MM.1S (cell line): Measurements from ENCODE around the gene NOXO1.

Source experiments
- DNase-seq: peaks from one replicate; pipeline ENCODE4 v3.0.0-alpha.2; 2015
- H2AFZ ChIP-seq: fragments of 300-600 bp; sonication (generic); 2 replicates; pipeline ENCODE4 v1.6.0; 2016; ENCODE audit warnings: antibody characterized with exemption, low read length
- H3F3A ChIP-seq: fragments of 300-600 bp; sonication (generic); 2 replicates; pipeline ENCODE4 v1.6.1; 2016; ENCODE audit warnings: mild to moderate bottlenecking, antibody characterized with exemption, low read length, moderate library complexity, mixed read lengths; ENCODE audit not compliant: insufficient read depth
- H3K27ac ChIP-seq: fragments of 300-600 bp; sonication (generic); 2 replicates; pipeline ENCODE4 v1.5.1; 2016; ENCODE audit warnings: mild to moderate bottlenecking, low read length
- H3K27me3 ChIP-seq: fragments of 300-600 bp; sonication (generic); replicated peaks from 2 replicates; pipeline ENCODE4 v1.6.0; 2016; ENCODE audit warnings: low read length; ENCODE audit not compliant: insufficient read depth
- H3K36me3 ChIP-seq: fragments of 300-600 bp; sonication (generic); replicated peaks from 2 replicates; pipeline ENCODE4 v1.6.1; 2016; ENCODE audit warnings: mild to moderate bottlenecking, low read length, mixed read lengths; ENCODE audit not compliant: insufficient read depth
- H3K4me1 ChIP-seq: fragments of 300-600 bp; sonication (generic); 2 replicates; pipeline ENCODE4 v1.6.1; 2016; ENCODE audit warnings: low read length, mixed read lengths
- H3K4me2 ChIP-seq: fragments of 300-600 bp; sonication (generic); 2 replicates; pipeline ENCODE4 v1.6.0; 2016; ENCODE audit warnings: low read depth, low read length
- H3K4me3 ChIP-seq: fragments of 300-600 bp; sonication (generic); 2 replicates; pipeline ENCODE4 v1.5.1; 2016; ENCODE audit warnings: low read length, mixed read lengths
- H3K79me2 ChIP-seq: fragments of 300-600 bp; sonication (generic); 2 replicates; pipeline ENCODE4 v1.6.1; 2016; ENCODE audit warnings: mixed run types, low read length, mixed read lengths
- H3K9ac ChIP-seq: fragments of 300-600 bp; sonication (generic); 2 replicates; pipeline ENCODE4 v1.6.1; 2016; ENCODE audit warnings: low read length, mixed read lengths
- H3K9me2 ChIP-seq: fragments of 300-600 bp; sonication (generic); replicated peaks from 2 replicates; pipeline ENCODE4 v1.6.1; 2016; ENCODE audit warnings: mild to moderate bottlenecking, low read length, mixed read lengths; ENCODE audit not compliant: insufficient read depth
- H3K9me3 ChIP-seq: fragments of 300-600 bp; sonication (generic); replicated peaks from 2 replicates; pipeline ENCODE4 v1.6.1; 2016; ENCODE audit warnings: mild to moderate bottlenecking, low read length, mixed read lengths; ENCODE audit not compliant: insufficient read depth
- H4K20me1 ChIP-seq: fragments of 300-600 bp; sonication (generic); 2 replicates; pipeline ENCODE4 v1.6.1; 2016; ENCODE audit warnings: mild to moderate bottlenecking, low read length, moderate library complexity, mixed read lengths; ENCODE audit not compliant: insufficient read depth
- EZH2 ChIP-seq: fragments of 300-600 bp; sonication (generic); optimal IDR thresholded peaks from 2 replicates; pipeline ENCODE3; 2017; ENCODE audit warnings: low read depth, mild to moderate bottlenecking, antibody characterized with exemption, low read length, mixed read lengths
- EZH2phosphoT487 ChIP-seq: fragments of 300-600 bp; sonication (generic); IDR thresholded peaks from 2 replicates; pipeline ENCODE4 v1.6.1; 2018; ENCODE audit warnings: antibody characterized with exemption, low read length
- TF ChIP-seq, protein P1 (sequence below): fragments of 300-600 bp; sonication (generic); IDR thresholded peaks from 2 replicates; pipeline ENCODE4 v1.5.1; 2016; ENCODE audit warnings: antibody characterized with exemption, low read length, mixed read lengths

NOXO1 gene, protein sequence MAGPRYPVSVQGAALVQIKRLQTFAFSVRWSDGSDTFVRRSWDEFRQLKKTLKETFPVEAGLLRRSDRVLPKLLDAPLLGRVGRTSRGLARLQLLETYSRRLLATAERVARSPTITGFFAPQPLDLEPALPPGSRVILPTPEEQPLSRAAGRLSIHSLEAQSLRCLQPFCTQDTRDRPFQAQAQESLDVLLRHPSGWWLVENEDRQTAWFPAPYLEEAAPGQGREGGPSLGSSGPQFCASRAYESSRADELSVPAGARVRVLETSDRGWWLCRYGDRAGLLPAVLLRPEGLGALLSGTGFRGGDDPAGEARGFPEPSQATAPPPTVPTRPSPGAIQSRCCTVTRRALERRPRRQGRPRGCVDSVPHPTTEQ

DNA sequence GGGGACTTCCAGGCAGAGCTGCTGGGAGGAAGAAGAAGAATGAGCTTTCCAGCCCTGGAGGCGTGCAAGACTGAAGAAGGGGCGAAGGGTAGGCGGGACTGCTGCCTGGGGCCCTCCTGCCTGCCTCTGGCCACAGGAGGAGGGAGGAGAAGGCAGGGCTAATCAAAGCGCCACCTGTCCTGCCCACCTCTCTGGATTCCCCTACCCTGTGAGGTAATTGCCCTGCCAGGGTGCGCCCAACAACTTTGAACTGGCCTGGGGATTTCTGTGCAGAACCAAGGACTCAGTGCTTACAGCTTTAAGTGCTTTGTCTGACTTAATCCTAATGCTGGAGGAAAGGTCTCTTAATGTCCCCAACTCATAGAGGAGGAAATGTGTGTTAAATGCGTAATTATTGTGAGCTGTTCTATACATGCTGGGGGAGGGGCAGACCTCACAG, at the start of gene NOXO1:
Gene NOXO1 (minus strand): TSS at position 72 of the 439 bp plus-strand sequence. CDS start 290 bp downstream, outside the sequence.
- Histone ChIP-seq H3K9ac (no peak within 1 kb of the TSS), H3K4me1 (peaks cover 16% of the 10 kb centered on the region), H3K27me3 (peaks cover 39% of the 10 kb centered on the region), H3K4me2 (no peak within 1 kb of the TSS), H3K9me2 (no peaks in the 10 kb centered on the region), H3K9me3 (no peaks in the 10 kb centered on the region), H3F3A (peaks cover 27% of the 10 kb centered on the region), H3K79me2 (peaks cover 16% of the 10 kb centered on the region), H2AFZ (no peak within 1 kb of the TSS), H3K4me3 (no peak within 1 kb of the TSS), H4K20me1 (no peaks in the 10 kb centered on the region), H3K36me3 (0 out of 2 replicates have a peak, but pooled peaks cover 1% of the 10 kb centered on the region), H3K27ac (no peak within 1 kb of the TSS)
- TF ChIP-seq EZH2phosphoT487: no peak
- TF ChIP-seq, protein P1, sequence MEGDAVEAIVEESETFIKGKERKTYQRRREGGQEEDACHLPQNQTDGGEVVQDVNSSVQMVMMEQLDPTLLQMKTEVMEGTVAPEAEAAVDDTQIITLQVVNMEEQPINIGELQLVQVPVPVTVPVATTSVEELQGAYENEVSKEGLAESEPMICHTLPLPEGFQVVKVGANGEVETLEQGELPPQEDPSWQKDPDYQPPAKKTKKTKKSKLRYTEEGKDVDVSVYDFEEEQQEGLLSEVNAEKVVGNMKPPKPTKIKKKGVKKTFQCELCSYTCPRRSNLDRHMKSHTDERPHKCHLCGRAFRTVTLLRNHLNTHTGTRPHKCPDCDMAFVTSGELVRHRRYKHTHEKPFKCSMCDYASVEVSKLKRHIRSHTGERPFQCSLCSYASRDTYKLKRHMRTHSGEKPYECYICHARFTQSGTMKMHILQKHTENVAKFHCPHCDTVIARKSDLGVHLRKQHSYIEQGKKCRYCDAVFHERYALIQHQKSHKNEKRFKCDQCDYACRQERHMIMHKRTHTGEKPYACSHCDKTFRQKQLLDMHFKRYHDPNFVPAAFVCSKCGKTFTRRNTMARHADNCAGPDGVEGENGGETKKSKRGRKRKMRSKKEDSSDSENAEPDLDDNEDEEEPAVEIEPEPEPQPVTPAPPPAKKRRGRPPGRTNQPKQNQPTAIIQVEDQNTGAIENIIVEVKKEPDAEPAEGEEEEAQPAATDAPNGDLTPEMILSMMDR: no peak
- no peak for TF ChIP-seq EZH2
- no peak for DNase-seq

DNA sequence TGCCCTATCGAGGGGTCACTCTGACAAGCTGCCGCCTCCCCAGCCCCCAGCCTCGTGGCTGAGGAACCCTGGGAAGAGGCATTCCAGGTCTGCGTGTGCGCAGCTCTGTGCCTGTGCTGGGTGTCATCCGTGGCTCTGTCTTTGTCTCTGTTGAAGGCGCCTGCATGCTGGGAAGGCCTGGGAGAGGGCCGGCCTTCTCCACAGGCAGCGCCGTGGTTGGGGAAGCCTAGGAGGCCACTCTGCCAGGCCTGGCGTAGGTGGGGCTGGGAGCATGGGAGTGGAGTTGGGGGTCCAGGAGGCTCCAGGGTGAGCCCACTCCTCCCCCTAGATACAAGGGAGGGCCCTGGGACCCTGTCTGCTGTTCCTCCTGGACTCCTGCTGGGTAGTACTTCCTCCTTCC, 48.8 kb upstream of the NOXO1 start:
- no peaks in the 10 kb centered on the region for H3K9me2 ChIP-seq
- H3K79me2 ChIP-seq: no peaks in the 10 kb centered on the region
- no peak overlapping the region for H3K27ac ChIP-seq
- no peaks in the 10 kb centered on the region for H3K9me3 ChIP-seq
- H3K4me3 ChIP-seq: no peak overlapping the region
- H2AFZ ChIP-seq: no peak overlapping the region
- no peaks in the 10 kb centered on the region; the same call in 1 of the 2 replicates for H3F3A ChIP-seq
- peaks cover 4% of the 10 kb centered on the region; the same call in 1 of the 2 replicates for H3K4me1 ChIP-seq
- no peak overlapping the region for H3K9ac ChIP-seq
- no peaks in the 10 kb centered on the region for H3K36me3 ChIP-seq
- H3K4me2 ChIP-seq: no peak overlapping the region
- no peaks in the 10 kb centered on the region for H4K20me1 ChIP-seq
- no peak for TF ChIP-seq EZH2
- no peak for TF ChIP-seq EZH2phosphoT487
- TF ChIP-seq, protein P1: no peak
- H3K27me3 ChIP-seq: peaks cover 49% of the 10 kb centered on the region
- DNase-seq: no peak

DNA sequence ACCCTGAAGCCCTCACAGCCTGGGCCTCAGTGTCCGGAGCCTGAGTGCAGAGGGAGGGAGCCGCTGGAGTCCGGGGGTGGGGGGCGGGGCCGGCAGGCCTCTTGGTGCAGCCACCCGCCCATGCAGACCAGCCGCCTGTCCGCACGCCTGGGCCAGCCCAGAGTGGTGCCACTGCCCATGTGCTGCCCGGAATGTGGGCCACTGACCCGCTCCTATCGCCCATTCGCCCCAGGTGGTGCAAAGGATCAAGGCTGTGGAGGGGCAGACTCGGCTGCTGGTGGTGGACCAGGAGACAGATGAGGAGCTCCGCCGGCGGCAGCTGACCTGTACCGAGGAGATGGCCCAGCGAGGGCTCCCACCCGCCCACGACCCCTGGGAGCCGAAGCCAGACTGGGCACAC, 48.1 kb upstream of the NOXO1 start:
- H3F3A ChIP-seq: no peaks in the 10 kb centered on the region; the same call in 1 of the 2 replicates
- no peak overlapping the region for H3K4me3 ChIP-seq
- H3K27me3 ChIP-seq: peaks cover 44% of the 10 kb centered on the region
- H3K9me2 ChIP-seq: no peaks in the 10 kb centered on the region
- H3K79me2 ChIP-seq: no peaks in the 10 kb centered on the region
- no peak overlapping the region for H3K27ac ChIP-seq
- TF ChIP-seq EZH2phosphoT487 (no peak), EZH2 (no peak)
- TF ChIP-seq, protein P1: no peak
- no peaks in the 10 kb centered on the region for H4K20me1 ChIP-seq
- H3K9me3 ChIP-seq: no peaks in the 10 kb centered on the region
- H3K4me1 ChIP-seq: peaks cover 4% of the 10 kb centered on the region; the same call in 1 of the 2 replicates
- no peak overlapping the region for H3K9ac ChIP-seq
- DNase-seq: no peak
- no peak overlapping the region for H2AFZ ChIP-seq
- no peak overlapping the region for H3K4me2 ChIP-seq
- no peaks in the 10 kb centered on the region for H3K36me3 ChIP-seq
